GM19438 (cell line): ENCODE results near the gene CYP46A1.
A peak's percentile ranks its signal among the peaks of the same experiment; 100 is the strongest.

Source experiments
- ATAC-seq: cut with Tn5 transposase; IDR thresholded peaks from one replicate; pipeline ENCODE4 v1.9.1; 2021; ENCODE audit warnings: low read depth; ENCODE audit not compliant: unreplicated experiment

Gene CYP46A1

DNA sequence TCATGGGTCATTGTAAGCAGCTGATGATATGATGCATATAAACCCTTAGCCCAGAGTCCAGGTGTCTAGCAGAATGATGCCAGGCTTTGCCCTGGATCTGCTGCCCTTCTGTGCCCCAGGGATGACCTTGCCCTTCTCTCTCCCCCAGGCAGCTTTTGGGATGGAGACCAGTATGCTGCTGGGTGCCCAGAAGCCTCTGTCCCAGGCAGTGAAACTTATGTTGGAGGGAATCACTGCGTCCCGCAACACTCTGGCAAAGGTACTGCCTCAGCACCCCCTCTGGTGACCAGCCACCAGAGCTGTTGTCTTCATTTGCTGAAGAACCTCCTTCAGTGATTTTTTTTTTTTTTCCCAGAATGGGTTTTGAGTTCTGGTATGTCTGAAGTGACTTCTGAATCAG, 23.3 kb downstream of the CYP46A1 start:
- no peak for ATAC-seq

DNA sequence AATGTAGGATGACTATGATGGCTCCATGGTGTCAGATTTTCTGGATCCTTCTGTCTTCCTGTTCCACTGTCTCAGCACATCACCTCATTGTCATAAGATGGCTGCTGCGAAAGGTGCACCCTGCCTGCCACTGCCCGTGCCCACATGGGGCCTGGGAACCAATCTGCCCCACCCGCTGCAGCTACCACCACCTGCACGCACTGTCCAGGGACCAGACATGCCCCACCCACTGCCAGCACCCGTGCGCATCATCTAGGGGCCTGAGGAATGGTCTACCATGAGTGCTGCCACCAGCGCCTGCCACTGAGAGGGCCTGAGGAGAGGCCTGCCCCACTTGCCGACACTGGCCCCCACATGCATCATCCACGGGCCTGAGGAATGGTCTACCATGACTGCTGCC, 23.8 kb downstream of the CYP46A1 start:
- ATAC-seq, result no peak

DNA sequence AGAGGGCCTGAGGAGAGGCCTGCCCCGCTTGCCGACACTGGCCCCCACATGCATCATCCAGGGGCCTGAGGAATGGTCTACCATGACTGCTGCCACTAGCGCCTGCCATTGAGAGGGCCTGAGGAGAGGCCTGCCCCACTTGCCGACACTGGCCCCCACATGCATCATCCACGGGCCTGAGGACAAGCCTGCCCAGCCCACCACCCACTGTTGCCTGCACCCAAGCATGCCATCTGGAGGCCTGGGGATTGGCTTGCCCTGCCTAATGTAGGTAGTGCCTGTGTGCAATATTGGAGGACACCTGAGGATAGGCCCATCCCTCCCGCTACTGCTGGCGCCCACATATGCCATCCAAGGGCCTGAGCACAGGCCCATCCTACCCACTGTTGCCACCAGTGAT, 24.4 kb downstream of the CYP46A1 start:
- ATAC-seq, result no peak

DNA sequence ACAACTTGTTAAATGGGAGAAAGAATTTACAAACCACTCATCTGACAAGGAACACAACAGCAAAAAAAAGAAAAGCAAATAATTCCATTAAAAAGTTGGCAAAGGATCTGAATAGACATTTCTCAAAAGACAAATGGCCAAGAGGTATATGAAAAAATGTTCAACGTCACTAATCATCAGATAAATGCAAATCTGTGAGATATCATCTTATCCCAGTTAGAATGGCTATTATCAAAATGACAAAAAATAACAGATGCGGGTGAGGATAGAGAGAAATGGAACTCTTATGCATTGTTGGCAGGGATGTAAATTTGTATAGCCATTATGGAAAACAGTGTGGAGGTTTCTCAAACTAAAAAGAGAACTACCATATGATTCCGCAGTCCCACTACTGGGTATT, 29.9 kb downstream of the CYP46A1 start:
- no peak for ATAC-seq

DNA sequence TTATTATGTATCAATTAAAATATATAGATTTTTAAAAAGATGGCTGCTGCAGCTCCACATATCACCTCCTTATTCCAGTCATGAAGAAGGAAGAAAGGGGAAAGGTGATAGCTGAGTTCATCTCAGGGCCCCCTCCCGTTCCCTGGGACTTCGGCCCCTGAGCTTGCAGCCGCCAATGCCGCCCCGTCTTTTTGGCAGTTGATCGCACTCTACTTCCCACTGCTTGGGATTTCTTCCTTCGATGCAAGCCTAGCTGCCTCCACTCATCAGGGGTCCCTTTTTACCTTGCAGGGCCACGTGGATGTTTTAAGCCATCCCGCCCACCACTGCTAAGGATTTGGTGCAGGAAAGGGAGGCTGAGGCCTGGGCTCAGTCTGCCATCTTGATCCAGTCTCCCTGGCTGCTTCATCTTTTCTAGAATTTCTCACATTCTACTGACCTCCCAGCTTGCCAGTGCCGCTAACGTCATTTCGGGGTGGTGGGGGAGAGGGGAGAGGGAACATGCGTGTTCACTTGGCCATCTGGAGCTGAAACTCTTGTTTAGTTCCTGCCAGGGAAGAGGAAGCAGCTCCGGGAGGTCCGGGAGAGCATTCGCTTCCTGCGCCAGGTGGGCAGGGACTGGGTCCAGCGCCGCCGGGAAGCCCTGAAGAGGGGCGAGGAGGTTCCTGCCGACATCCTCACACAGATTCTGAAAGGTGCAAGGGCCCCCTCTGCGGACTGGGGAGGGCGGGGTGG, 31.3 kb downstream of the CYP46A1 start:
- ATAC-seq, result no peak

DNA sequence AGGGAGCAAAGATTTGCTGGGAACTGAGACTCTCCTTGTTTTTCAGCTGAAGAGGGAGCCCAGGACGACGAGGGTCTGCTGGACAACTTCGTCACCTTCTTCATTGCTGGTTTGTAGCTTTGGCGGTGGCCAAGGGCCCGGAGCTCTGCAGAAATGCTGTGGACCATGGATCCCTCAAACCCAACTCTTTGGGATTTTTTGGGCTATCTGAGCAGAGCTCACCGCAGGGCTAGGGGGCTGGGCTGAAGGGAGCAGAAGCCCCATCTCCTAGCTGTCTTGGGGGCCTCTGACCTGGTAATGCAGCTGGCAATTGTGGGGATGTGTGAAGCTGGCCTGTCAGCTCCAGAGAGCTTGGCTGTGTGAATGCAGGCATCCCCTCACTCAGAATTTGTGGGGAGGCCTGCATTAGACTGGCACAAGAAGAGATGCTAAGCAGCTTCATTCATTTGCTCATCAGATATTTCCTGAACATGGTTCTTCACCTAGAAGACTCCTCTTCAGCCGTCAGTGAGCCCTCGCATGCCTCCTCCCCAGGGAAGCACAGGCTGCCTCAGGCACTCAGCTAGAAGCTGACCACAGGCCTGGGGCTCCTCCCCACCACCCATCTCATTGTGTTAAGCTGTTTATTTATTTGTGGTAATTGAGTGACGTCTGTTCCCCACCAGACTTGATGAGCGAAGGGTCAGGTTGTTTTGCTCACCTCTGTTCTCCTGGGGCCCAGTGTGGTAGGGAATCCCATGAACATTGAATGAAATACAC, 32.2 kb downstream of the CYP46A1 start:
- no peak for ATAC-seq

DNA sequence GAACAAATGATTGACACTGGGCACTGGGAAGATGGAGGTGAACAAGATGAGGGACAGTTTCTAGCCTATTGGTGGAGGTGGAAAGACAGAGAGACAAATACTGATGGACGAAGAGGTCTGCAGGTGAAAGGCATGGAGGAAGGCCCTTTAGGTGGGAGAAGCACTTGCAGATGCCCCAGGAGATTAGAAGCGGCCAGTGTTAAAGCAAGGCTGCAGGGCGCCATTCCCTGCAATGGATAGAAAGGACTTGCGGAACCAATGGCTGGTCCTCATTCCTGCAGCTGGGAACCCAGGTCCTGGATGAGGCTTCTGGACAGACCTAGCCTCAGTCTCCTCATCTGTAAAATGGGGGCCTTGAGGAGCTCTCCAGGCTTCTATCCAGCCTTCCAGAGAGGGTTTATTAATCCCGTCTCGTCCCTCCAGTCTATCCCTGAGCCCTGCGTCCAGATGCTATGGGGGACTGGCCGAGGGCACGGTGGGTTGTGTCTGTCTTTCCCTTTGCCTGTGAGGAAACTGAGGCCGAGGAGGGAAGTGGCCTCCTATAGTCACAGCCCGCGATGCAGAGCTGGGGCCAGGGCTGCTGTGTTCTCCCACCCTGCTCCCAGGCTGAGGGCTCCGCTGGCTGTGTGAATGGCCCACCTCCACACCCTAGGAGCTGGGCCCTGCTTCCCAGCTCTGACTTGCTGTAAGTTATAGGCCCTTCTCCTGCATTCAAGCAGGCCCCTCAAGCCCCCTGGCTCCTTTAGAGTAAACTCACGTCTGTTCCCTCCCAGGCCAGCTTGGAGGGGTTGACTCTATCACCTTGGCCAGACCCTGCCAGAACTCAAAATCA, 33.0 kb downstream of the CYP46A1 start:
- ATAC-seq, result no peak

DNA sequence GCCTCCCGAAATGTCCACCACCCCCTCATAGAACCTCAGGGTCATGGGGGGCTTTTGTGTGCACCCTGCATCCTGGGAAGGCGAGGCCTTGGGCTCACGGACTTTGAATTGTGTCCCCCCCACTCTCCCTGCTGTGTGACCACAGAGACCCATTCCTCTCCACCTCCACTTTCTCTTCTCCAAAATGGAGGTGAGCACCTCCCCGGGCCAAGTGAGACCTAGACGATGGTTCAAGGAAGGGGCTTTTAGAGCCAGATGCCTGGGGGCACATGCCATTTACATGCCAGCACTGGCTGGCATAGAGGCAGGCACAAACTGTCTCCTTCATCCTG, 33.5 kb downstream of the CYP46A1 start:
- no peak for ATAC-seq

DNA sequence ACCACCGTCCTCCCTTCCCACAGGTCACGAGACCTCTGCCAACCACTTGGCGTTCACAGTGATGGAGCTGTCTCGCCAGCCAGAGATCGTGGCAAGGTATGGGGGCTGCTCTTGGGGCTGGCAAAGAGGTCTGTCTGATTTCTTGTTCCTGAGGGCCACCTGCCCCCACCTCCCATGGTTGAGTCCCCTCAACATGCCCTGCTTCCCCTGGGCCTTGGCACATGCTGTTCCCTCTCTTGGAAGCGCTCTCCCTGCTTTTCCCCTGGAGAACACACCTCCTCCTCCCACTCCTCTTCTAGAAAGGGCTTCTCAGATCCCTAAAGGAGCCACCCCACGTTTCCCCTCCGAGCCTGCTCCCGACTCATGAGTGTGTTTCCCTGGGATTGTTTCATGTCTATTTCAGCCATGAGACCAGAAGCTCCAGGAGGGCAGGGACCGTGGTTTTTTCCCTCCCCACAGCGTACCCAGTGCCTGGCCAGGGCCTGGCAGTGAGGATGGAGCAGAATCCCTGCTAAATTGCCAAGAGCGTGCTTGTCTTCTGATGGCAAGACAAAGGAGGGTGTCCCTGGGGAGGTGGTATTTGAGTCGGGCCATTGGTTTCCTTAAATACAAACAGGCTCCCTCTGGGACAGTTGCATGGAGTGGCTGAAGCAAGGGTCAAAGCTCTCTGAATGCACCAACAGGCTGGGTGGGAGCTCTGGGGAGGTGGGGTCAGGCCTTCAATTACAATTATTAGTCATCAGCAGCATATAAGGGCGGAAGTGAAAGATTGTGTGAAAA, 34.1 kb downstream of the CYP46A1 start:
- ATAC-seq, result peak; percentile 83

DNA sequence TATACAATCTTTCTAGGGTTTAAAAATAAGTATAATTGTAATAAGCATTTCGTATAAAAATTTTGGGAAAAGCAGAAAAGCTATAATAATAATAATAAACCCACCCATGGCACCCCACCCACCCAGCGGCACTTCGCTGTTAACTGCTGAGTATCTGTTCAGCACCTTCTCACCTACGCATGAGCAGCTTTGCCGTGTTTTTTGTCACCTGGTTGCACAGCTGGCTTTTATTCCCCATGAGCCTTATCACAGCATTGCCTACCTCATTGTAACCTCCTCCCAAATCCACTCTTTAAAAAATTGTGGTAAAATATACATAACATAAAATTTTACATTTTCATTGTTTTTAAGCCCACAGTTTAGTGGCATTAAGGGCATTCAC, 34.7 kb downstream of the CYP46A1 start:
- peak; percentile 48 for ATAC-seq

DNA sequence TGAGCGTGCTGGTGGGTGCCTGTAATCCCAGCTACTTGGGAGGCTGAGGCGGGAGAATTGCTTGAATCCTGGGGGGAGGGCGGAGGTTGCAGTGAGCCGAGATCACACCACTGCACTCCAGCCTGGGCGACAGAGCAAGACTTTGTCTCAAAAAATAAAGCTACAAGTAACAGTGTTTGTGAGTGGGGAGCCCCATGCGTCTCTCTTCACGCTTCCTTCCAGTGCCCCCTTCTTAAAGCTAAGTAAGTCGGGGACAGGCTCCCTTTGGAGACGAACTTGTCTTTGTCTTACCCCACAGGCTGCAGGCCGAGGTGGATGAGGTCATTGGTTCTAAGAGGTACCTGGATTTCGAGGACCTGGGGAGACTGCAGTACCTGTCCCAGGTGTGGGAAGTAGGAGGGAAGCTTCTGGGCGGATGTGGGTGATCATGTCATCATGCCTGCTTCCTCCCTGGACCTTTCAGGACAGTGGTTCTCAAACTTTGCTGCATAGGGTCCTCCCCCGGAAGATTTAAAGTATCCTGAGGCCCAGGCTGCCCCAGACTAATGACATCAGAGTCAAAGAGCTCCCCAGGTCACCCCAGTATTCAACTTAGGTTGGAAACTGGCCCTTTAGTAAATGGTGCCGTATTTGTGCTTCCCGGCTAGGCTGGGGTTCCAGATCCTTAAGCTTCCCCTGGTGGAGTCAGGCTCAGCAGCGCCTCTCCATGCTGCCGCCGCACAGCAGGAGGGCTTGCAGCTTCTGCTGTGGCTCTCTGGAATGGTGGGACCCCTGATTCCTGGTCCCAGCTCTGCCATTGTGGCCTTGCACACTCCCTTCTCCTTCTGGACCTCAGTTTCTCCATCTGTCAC, 37.1 kb downstream of the CYP46A1 start:
- ATAC-seq, result no peak

DNA sequence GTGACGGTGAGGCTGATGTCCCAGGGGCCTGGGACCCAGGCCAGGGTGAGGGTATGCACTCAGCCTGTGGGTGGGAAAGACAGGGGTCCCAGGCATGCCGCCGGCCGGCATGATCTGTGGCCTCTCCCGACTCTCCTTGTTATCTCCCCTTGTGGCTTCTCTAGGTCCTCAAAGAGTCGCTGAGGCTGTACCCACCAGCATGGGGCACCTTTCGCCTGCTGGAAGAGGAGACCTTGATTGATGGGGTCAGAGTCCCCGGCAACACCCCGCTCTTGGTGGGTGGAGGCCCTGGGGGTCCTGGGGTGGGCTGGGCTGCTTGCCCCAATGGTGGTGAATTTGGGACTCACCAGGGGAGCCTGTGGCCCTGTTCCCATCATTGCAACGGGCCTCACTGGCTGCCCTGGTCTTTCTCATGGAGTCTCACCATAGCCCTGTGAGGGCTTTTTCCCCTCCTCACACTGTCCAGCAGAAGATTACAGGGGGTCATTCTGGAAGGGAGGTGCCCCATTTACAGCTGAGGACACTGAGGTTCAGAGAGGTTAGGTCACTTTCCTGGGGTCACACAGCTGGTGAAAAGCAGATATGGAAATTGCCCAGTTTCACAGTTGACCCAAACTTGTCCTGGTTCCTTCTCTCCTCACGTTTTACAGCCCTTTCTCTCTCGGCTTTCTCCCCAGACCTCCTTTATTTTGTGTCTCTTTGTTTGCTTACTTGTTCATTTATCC, 37.9 kb downstream of the CYP46A1 start:
- no peak for ATAC-seq

DNA sequence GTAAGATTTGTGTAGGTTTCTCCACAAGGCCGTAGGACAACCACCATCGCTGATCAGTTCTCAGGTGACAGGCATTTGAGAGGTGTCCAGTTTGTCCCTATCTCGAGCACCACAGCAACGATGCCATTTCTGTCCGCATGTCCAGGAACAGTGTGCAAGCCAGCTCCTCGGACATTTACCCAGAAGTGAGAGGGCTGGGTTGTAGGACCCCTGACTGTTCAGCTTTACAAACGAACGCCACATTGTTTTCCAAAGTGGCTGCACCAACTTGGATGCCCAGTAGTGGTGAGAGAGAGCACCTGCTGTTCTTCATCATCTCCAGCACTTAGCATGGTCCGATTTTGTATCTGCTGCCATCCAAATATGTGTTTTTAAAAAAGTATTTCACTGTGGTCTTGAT, 38.6 kb downstream of the CYP46A1 start:
- no peak for ATAC-seq

DNA sequence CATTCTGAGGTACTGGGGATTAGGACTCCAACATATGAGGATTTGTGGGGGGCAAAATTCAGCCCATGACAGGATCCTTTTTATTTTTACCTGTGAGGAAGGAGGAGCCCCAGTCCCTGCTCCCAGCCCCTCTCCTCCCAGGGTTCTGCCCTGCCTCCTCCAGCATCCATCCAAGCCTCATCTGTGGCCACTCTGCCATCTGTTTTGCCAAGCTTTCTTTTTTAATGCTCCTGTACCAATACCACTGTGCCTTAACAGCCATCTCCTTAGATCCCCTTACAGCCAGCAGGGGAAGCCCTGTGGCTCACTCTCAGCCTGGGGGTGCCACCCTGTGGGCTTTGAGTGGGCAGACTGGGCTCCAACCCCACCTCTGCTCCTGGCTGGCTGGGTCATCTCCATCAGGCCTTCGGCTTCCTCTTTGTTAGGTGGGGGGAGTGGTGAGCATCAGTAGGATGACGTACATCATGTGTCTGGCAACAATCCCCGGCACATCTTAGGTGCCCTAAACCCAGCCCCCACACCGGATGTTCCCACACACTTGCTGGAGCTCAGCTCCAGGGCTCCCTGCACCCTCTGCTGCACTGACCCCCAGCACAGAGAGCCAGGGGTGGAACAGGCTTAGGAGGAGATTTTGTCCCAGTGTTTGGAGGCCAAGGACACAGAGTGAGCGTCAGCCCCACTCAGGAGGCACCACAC, 40.2 kb downstream of the CYP46A1 start:
- no peak for ATAC-seq

DNA sequence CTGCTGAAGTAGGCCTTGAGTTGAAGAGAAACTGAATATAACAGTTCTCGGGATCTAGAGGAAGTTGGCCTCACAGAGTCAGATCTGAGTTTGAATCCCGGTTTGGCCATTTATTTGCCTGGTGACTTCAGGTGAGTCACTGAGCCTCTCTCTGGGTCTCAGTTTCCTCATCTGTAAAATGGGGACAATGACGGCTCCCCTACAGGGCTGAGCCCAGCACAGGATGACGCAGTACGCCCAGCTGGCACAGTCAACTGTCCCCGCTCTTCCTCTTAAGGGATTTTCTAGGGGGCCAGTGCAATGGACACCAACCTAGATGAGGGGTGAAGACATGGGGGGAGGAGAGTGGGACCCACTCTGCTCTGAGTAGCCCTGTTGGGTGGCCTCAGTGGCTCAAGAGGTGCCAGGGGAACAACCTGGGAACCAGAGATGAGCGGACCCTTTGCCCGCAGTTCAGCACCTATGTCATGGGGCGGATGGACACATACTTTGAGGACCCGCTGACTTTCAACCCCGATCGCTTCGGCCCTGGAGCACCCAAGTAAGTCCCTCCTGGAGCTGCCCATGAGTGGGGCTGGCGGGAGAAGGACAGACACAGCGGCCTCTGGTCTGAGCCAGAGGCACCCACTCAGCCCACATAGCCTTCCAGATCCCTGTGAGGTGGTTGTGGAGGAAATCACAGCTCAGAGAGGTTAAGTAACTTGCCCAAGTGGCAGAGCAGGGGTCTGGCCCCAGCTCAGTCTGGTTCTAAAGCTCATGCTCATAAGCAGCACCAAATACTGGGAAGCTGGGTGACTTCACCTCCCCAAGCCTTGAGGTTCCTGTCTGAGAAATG, 41.1 kb downstream of the CYP46A1 start:
- ATAC-seq, result no peak

DNA sequence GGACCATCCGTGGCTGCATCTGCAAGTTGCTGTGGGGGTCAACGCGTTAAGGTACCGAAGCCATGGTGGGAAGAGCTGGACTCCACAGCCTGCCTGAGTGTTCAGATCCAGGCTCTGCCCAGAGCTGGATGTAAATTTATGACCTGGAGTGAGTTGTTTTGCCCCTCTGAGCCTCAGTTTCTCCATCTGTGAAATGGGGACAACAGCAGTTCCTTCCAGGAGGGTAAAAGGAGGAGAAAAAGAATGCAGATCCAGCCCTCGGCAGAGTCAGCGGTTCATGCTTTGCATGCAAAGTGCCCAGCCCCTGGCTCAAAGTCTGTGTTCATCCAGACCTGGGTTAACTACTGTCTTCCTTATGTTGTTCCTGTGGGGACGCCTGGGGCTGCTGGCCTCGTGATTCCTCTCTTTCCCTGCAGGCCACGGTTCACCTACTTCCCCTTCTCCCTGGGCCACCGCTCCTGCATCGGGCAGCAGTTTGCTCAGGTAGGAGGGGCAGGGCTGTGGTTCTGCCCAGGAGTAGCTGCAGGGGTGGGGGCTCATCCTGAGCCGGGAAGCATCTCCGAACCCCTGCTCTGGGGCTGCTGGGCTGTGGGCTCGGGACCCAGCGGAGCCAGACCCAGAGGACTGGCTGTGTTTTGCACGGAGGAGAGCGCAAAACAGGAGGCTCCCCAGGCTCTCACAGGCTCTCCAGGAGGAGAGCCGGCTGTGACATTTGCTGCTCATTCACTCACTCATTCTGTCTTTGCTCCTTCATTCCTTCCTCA, 41.9 kb downstream of the CYP46A1 start:
- no peak for ATAC-seq

DNA sequence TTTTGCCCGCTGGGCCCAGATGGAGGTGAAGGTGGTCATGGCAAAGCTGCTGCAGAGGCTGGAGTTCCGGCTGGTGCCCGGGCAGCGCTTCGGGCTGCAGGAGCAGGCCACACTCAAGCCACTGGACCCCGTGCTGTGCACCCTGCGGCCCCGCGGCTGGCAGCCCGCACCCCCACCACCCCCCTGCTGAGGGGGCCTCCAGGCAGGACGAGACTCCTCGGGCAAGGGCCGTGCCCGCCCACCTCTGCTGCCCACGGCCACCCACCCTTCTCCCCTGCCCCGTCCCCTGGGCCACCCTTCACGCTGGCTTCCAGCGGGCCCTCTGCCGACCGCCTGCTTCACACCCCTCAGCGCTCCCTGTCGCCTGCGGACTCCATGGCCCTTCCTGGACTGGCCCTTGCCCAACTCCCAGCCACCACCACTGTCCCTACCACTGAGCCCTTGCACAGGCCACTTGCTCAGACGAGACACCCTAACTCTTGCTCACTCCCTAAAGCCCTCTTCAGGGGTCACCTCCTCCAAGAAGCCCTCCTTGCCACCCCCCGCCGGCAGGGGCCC, 42.5 kb downstream of the CYP46A1 start:
- ATAC-seq, result no peak
